ENCODE measurements around the gene DYSF. TPM values are rescaled to one million over a fixed set of nuclear protein-coding genes. Genes with fewer than 3 reads are reported as not detected.

The DYSF gene
- polyA plus RNA-seq, 1 donor from 2014 or later, result 0.04 TPM

GRCh38 chr2:71619230-71619741 lies 165.9 kb downstream of the DYSF start:
- Histone ChIP-seq H4K20me1 (ENCODE audit: insufficient read depth) (no peaks in the 10 kb centered on the region), H3K27ac (ENCODE audit: low read length) (no peak overlapping the region), H3K4me3 (ENCODE audit: low read length) (no peak overlapping the region), H3K4me2 (ENCODE audit: low read length) (no peak overlapping the region), H3K36me3 (ENCODE audit: insufficient read depth, low read length) (no peaks in the 10 kb centered on the region), H3K9me3 (ENCODE audit: low read length) (no peaks in the 10 kb centered on the region), H3K79me2 (replicated peaks; ENCODE audit: insufficient read depth, low read length) (no peaks in the 10 kb centered on the region), H3F3A (ENCODE audit: insufficient read depth, low read length, poor library complexity, severe bottlenecking) (no peaks in the 10 kb centered on the region), H3K9me2 (ENCODE audit: insufficient read depth, low read length) (no peaks in the 10 kb centered on the region), H2AFZ (ENCODE audit: low read depth, low read length) (no peak overlapping the region), H3K9ac (ENCODE audit: low read length) (no peak overlapping the region), H3K27me3 (ENCODE audit: insufficient read depth, low read depth, low read length) (no peaks in the 10 kb centered on the region)
- TF ChIP-seq TAF1 (IDR thresholded peaks at IDR 0.05; ENCODE audit: low read depth) (no peak), EP300 (conservative IDR thresholded peaks at IDR 0.05; ENCODE audit: poor library complexity, severe bottlenecking) (no peak), RAD21 (conservative IDR thresholded peaks at IDR 0.05) (no peak), POLR2AphosphoS5 (IDR thresholded peaks at IDR 0.05) (no peak), EZH2 (IDR thresholded peaks at IDR 0.05; ENCODE audit: borderline replicate concordance, insufficient read depth, low read length, poor library complexity, severe bottlenecking) (no peak), SMC3 (conservative IDR thresholded peaks at IDR 0.05; ENCODE audit: poor library complexity) (no peak), MXI1 (conservative IDR thresholded peaks at IDR 0.05; ENCODE audit: poor library complexity, severe bottlenecking) (no peak)
- TF ChIP-seq, protein P1, sequence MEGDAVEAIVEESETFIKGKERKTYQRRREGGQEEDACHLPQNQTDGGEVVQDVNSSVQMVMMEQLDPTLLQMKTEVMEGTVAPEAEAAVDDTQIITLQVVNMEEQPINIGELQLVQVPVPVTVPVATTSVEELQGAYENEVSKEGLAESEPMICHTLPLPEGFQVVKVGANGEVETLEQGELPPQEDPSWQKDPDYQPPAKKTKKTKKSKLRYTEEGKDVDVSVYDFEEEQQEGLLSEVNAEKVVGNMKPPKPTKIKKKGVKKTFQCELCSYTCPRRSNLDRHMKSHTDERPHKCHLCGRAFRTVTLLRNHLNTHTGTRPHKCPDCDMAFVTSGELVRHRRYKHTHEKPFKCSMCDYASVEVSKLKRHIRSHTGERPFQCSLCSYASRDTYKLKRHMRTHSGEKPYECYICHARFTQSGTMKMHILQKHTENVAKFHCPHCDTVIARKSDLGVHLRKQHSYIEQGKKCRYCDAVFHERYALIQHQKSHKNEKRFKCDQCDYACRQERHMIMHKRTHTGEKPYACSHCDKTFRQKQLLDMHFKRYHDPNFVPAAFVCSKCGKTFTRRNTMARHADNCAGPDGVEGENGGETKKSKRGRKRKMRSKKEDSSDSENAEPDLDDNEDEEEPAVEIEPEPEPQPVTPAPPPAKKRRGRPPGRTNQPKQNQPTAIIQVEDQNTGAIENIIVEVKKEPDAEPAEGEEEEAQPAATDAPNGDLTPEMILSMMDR (IDR thresholded peaks at IDR 0.05; ENCODE audit: poor library complexity, severe bottlenecking), result no peak
- TF ChIP-seq, protein P2, sequence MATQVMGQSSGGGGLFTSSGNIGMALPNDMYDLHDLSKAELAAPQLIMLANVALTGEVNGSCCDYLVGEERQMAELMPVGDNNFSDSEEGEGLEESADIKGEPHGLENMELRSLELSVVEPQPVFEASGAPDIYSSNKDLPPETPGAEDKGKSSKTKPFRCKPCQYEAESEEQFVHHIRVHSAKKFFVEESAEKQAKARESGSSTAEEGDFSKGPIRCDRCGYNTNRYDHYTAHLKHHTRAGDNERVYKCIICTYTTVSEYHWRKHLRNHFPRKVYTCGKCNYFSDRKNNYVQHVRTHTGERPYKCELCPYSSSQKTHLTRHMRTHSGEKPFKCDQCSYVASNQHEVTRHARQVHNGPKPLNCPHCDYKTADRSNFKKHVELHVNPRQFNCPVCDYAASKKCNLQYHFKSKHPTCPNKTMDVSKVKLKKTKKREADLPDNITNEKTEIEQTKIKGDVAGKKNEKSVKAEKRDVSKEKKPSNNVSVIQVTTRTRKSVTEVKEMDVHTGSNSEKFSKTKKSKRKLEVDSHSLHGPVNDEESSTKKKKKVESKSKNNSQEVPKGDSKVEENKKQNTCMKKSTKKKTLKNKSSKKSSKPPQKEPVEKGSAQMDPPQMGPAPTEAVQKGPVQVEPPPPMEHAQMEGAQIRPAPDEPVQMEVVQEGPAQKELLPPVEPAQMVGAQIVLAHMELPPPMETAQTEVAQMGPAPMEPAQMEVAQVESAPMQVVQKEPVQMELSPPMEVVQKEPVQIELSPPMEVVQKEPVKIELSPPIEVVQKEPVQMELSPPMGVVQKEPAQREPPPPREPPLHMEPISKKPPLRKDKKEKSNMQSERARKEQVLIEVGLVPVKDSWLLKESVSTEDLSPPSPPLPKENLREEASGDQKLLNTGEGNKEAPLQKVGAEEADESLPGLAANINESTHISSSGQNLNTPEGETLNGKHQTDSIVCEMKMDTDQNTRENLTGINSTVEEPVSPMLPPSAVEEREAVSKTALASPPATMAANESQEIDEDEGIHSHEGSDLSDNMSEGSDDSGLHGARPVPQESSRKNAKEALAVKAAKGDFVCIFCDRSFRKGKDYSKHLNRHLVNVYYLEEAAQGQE (IDR thresholded peaks at IDR 0.05; ENCODE audit: borderline replicate concordance), result no peak

GRCh38 chr2:71620116-71620515 lies 166.8 kb downstream of the DYSF start:
- no peaks in the 10 kb centered on the region for H3F3A ChIP-seq (ENCODE audit: insufficient read depth, low read length, poor library complexity, severe bottlenecking)
- no peaks in the 10 kb centered on the region for H3K9me3 ChIP-seq (ENCODE audit: low read length)
- TF ChIP-seq POLR2AphosphoS5 (IDR thresholded peaks at IDR 0.05), result no peak
- no peak for TF ChIP-seq EZH2 (IDR thresholded peaks at IDR 0.05; ENCODE audit: borderline replicate concordance, insufficient read depth, low read length, poor library complexity, severe bottlenecking)
- TF ChIP-seq, protein P1 (IDR thresholded peaks at IDR 0.05; ENCODE audit: poor library complexity, severe bottlenecking), result no peak
- no peak for TF ChIP-seq TAF1 (IDR thresholded peaks at IDR 0.05; ENCODE audit: low read depth)
- TF ChIP-seq, protein P2 (IDR thresholded peaks at IDR 0.05; ENCODE audit: borderline replicate concordance), result no peak
- TF ChIP-seq MXI1 (conservative IDR thresholded peaks at IDR 0.05; ENCODE audit: poor library complexity, severe bottlenecking), result no peak
- no peak for TF ChIP-seq RAD21 (conservative IDR thresholded peaks at IDR 0.05)
- no peak for TF ChIP-seq SMC3 (conservative IDR thresholded peaks at IDR 0.05; ENCODE audit: poor library complexity)
- TF ChIP-seq EP300 (conservative IDR thresholded peaks at IDR 0.05; ENCODE audit: poor library complexity, severe bottlenecking), result no peak
- no peaks in the 10 kb centered on the region for H3K79me2 ChIP-seq (replicated peaks; ENCODE audit: insufficient read depth, low read length)
- no peaks in the 10 kb centered on the region for H4K20me1 ChIP-seq (ENCODE audit: insufficient read depth)
- no peak overlapping the region for H3K27ac ChIP-seq (ENCODE audit: low read length)
- no peak overlapping the region for H3K9ac ChIP-seq (ENCODE audit: low read length)
- no peaks in the 10 kb centered on the region for H3K36me3 ChIP-seq (ENCODE audit: insufficient read depth, low read length)
- no peak overlapping the region for H3K4me3 ChIP-seq (ENCODE audit: low read length)
- no peaks in the 10 kb centered on the region for H3K9me2 ChIP-seq (ENCODE audit: insufficient read depth, low read length)
- no peak overlapping the region for H2AFZ ChIP-seq (ENCODE audit: low read depth, low read length)
- H3K4me2 ChIP-seq (ENCODE audit: low read length), result no peak overlapping the region
- H3K27me3 ChIP-seq (ENCODE audit: insufficient read depth, low read depth, low read length), result no peaks in the 10 kb centered on the region

All from neural cell (in vitro differentiated cells).